T-helper 9 cell (primary cell): ENCODE measurements around the gene ARRB1.
"Not testable (repeated sequence)": the region's sequence is repeated elsewhere in the genome, so short reads cannot be mapped to it uniquely, and the experiment has no call there.

Experiments used
- DNase-seq: peaks from one replicate; pipeline ENCODE4 v3.0.0-alpha.2; 2020

Gene ARRB1

DNA sequence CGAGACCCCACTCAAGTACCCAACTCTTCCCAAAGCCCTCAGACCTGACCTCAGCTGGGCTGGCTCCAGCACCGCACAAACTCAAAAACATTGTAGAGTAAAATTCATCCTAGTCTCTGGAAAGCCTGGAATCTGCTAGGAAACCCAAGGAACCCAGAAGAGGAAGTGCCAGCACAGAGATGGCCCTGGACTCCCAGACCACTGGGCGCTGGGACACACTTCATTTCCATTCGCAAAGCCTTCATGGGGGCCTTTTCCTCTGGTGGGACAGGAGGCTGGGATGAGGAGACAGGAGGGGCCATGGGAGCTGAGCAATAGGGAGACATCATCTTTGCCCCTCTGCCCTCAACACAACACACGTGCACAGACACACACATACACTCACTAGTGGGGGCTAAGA, 30.8 kb downstream of the ARRB1 start:
- no peak for DNase-seq

GRCh38 chr11:75320046-75320618, 31.3 kb downstream of the ARRB1 start:
- no peak for DNase-seq

DNA sequence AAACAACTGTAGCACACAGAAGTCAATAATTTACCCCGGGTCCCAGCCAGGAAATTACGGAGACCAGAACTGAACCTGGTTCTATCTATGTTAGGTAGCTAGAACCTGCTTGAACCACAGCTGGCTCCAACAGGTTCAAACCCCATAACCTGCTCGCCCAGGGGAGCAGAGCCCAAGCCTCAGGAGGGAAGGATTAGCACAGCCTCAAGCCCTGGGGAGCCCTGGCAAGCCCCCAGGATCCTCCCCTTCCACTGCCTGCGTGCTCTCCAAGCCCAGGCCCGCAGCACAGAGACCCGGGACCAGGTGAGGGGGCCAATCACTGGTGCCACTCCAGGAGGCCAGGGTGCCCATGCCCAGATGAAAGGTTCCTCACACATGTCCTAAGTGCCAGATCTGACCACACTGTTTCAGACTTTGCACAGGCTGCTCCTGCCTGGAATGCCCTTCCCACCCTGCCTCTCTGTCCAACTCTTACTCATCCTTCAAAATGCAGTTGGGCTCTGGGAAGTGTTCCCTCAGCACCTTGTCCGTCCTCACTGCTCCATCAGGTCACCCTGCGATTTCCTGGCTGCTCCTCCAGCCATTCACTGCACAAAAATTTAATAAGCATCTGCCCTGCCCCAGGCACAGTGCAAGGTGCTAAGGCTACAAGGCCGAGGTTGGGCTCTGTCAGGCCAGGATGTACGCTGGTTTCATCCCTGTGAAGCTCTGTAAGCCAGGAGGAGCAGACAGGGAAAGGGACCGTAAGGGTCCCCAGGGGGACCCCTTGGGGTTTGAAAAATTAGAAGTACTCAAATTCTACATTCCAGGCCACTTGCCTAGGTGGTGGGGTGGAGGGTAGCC, 32.2 kb downstream of the ARRB1 start:
- no peak for DNase-seq

DNA sequence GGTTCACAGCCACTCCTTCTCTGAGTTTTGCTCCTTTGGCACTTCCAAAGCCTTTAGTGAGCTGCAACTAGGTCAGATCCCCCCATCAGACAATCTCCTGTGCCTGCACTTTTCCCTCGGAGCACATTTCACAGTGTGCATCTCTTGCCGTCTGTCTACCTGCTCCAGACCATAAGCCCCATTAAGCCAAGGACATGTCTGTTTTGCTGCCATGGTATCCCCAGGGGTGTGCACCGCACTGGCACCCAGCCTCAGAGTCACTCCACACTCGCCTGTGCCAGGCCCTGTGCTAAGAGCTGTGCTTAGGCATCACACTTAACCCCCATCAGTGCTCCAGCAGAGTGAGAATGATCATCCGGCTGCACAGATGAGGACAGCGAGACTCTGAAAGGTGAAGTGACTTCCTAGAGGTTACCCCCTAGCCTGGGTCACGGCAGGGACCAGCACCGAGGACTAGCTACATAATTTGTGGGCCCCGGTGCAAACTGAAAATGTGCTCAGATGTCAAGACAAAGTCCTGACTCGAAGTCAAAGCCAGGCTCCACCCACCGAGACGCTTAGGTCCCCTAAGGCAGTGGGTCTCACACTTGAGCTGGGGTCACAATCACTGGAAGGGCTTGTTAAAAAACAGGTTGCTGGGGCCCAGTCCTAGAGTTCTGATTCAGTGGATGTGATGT, 33.9 kb downstream of the ARRB1 start:
- DNase-seq, result no peak

DNA sequence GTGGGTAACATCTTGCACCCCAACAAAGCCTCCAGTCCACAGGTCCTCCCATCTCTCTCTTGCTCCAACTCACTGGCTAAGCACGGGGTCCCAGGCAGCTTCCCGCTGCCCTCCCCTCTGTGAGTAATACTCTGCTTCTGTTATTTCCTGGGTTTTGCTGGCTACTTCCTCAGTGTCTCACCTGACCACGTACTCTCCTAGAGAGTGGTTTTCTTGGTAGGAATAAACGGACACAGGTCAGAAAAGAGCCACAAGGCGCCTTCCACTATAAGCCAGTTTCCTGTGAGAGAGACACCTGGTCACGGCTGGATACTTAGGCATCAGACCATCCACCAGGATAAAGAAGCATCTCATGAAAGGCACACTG, 36.0 kb downstream of the ARRB1 start:
- DNase-seq, result no peak

DNA sequence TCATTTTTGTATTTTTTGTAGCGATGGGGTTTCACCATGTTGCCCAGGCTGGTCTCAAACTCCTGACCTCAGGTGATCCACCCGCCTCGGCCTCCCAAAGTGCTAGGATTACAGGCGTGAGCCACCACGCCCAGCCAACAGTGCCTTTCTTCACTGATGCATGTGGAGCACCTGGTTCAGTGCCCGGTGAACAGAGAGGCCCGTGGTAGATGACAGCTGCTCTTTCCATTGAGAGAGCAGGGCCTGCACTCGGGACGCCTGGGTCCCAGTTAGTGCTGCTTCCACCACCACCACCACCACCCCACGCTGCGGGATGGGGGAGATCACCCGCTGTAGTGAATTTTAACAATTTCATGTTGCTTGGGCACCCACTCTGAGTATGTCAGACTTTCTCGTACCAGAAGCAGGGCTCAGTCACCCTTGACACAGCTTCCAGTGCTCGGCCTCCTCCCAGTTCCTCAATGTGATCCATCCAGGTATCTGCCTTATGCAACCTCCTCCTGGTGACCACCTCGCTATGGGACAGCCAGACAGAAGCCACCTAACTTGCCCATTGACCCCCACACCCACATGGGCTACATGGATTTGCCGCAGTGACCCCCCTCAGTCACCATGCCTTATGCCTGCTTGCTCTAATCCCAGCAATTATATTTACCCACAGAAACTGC, 36.6 kb downstream of the ARRB1 start:
- DNase-seq, result no peak

GRCh38 chr11:75313513-75314272, 37.8 kb downstream of the ARRB1 start:
- no peak for DNase-seq

DNA sequence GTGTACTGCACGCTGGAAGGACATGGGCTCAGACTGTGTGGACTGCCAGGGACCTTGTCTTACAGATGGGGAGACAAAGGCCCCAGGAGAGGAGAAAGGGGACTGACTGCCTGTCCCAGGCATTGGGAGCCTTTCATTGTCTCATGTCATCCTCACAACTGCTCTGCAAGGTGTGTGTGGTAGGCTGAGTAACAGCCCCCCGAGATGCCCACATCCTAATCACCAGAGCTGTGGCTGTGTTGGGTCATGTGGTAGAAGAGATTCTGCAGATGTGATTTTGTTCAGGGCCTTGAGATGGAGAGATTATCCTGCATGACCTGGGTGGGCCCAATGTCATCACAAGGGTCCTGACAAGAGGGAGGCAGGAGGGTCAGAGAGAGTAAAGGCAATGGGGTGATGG, 39.1 kb downstream of the ARRB1 start:
- no peak for DNase-seq

DNA sequence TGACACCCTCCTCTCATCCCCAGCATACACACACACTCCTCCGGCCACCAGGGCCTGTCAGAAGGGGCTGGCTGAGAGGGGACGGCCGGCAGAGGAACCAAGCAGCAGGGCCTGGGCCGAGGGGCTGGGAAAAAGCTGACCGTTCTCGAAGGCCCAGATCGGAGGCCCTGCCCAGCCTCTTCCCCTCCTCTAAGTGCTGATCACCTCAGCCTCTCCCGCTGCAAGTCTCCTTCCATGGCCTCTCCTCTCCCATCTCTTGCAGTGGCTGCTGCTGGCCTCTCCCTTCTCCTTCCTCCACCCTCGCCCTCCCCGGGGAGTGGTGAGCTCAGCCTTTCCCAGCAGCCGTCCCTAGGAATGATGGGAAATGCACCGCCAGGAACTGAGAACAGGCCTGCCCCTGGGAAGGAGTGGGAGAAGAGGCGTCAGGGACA, 39.6 kb downstream of the ARRB1 start:
- no peak for DNase-seq

DNA sequence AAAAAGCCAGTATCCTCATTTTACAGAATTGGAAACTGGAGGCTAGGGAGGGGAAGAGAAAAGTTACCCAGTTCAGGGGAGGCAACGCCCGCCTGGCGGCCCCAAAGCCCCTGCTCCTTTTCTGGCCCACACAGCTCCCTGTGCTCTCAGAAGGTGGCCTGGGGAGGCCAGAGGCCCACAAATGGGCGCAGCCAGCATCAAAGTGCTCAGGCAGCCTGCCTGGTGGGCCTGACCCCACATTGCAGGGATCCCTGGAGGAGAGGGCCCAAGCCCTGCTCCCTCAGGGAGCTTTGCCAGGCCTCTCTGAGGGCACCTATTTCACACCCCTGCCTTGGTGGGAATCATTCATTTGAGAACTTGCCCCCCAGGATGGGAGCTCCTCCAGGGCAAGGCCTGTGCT, 42.5 kb downstream of the ARRB1 start:
- no peak for DNase-seq

- no peak for DNase-seq
These were observed 43.3 kb downstream of the ARRB1 start for GRCh38 chr11:75308116-75308515.

DNA sequence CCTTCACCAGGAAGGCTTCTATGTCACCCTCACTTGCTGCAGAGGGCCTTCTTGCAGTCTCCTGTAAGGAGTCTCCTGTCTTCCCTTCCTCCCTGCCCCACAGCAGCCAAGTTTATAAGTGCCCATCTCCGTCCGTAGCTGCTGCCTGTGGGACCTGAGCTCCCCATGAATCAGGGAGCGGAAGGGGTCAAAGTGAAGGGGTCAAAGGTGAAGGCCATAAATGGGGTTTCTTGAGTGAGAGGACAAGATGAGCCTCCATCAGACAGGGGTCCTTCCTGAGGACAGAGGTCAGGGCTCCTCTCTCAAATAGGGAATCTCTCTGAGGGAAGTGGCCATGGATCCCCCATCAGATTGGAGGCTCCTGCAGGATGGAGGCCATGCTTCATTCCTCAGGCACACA, 44.4 kb downstream of the ARRB1 start:
- DNase-seq, result no peak

- DNase-seq, result no peak
These were observed 44.9 kb downstream of the ARRB1 start for GRCh38 chr11:75306529-75306928.

DNA sequence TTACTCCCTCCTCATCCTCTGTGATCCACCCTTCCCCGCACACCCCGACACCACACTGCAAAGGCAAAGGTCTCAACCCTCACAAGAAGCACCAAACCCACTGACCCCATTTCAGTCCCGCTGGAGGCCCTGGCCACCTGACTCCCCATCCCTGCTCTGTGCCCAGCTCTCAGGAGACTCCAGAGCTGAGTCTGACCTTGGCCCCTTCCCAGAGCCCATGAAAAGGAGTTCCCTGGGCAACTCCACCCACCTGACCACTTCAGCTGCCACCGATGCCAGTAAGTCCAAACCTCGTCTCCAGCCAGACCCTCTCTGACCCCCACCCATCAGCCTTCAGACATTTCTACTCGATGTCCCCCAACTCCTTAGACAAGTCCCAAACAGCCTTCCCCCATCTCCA, 45.5 kb downstream of the ARRB1 start:
- no peak for DNase-seq

DNA sequence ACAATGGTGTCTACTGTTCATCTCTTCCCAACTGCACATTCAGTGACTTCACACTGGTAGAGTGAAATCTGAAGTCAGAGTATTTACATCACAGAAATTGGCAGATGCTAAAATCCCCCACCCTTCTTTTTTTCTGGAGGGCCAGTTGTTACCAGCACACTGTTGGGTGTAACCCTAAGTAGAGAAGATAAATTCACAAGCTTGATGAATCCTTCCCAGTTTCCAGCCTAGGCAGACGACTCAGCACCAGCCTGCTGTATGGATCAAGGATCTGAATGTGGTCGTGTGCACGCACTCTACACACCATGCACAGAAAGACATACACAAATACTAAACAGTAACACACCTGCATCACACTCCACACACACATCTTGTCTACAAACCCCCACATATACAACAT, 46.0 kb downstream of the ARRB1 start:
- DNase-seq, result no peak

GRCh38 chr11:75304941-75305340, 46.5 kb downstream of the ARRB1 start:
- not testable (repeated sequence) for DNase-seq

DNA sequence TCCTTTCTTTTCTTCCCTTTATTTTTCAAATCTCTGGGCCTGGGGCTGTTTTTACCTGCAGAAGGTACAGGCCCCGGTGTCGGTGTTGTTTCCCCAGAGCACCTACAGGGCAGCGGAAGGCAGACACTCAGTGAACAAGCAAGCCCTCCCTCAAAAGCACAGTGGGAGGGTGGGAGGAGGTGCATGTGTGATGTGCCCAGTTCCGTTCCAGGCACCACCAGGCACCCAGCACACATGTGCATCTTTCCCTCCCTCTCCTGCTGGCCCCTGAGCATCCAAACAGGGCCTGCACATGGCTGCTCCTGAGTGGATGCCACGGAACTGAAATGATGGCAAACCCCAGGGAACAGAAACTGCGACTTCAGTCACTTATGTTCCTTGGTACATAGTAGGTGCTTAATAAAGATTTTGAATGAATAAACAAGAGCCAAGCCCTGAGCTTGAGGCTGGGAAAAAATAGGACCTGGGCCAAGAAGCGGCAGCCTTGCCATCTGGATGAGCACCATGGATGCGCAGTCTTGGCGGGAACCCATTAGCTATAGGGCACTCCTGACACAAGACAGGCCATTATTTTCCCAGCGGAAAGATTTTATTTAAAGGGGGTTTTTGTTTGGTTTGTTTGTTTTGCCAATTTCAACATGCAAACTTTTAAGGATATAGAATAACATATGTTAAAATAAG, 47.8 kb downstream of the ARRB1 start:
- DNase-seq, result no peak

- no peak for DNase-seq
These were observed 49.1 kb downstream of the ARRB1 start for GRCh38 chr11:75302371-75302770.

GRCh38 chr11:75301601-75302345, 49.7 kb downstream of the ARRB1 start:
- no peak for DNase-seq

DNA sequence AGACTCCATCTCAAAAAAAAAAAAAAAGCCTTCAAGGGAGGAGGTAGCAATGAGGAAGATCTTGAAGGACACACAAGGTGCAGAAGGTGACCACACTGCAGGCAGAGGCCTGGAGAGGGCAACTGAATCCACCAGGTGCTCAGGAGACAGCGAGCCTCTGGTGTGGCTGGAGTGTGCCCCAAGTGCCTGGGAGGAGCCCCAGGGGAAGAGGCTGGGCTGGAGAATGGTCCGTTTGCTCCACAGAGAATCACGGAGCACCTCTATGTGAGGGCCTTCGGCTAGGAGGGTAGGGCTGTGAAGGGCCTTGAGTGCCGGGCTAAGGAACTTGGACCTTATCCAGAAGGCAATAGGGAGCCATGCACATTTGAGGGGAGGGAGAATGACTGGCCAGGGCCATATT, 50.3 kb downstream of the ARRB1 start:
- no peak for DNase-seq

DNA sequence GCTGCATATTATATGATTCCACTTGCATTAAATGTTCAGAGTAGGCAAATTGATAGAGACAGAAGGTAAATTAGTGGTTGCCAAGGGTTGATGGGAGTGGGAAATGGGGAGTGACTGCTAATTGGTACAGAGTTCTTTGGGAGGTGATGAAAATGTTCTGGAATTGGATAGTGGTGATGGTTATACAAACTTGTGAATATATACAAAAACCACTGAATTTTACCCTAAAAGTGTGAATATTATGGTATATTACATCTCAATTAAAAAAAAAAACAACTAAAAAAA, 52.5 kb downstream of the ARRB1 start:
- DNase-seq, result no peak
